Neuron (in vitro differentiated cells): Measurements from ENCODE around the gene NFYA.

Source experiments
- H2AFZ ChIP-seq: one replicate; pipeline ENCODE4 v1.6.1; 2013; ENCODE audit warnings: low read depth, mild to moderate bottlenecking, inconsistent platforms, low read length, moderate library complexity
- H3K27me3 ChIP-seq: one replicate; pipeline ENCODE4 v1.6.1; 2013; ENCODE audit warnings: low read length; ENCODE audit not compliant: insufficient read depth
- H3K36me3 ChIP-seq: one replicate; pipeline ENCODE4 v1.6.1; 2013; ENCODE audit warnings: low read length; ENCODE audit not compliant: insufficient read depth
- H3K4me1 ChIP-seq: one replicate; pipeline ENCODE4 v1.6.1; 2013; ENCODE audit warnings: low read length; ENCODE audit not compliant: insufficient read depth
- H3K4me3 ChIP-seq: 2 replicates; pipeline ENCODE4 v1.5.1; 2013; ENCODE audit warnings: mild to moderate bottlenecking, low read length, moderate library complexity
- H3K9me3 ChIP-seq: one replicate; pipeline ENCODE4 v1.6.1; 2013; ENCODE audit warnings: low read length

Gene NFYA

GRCh38 chr6:41072836-41073202 is at the start of gene NFYA:
NFYA (plus strand) TSS chr6:41072974; CDS start chr6:41079090, 6,116 bp downstream.
- H3K9me3 ChIP-seq = no peaks in the 10 kb centered on the region
- peak within 1 kb of the TSS; percentile 93 for H3K4me3 ChIP-seq
- H3K4me1 ChIP-seq = peaks cover 29% of the 10 kb centered on the region
- peaks cover 16% of the 10 kb centered on the region for H3K36me3 ChIP-seq
- H3K27me3 ChIP-seq = no peaks in the 10 kb centered on the region
- H2AFZ ChIP-seq = peak within 1 kb of the TSS; percentile 66

- no peak overlapping the region for H3K4me3 ChIP-seq
- H3K27me3 ChIP-seq = no peaks in the 10 kb centered on the region
- H3K4me1 ChIP-seq = peaks cover 6% of the 10 kb centered on the region
- no peaks in the 10 kb centered on the region for H3K9me3 ChIP-seq
- no peak overlapping the region for H2AFZ ChIP-seq
- no peaks in the 10 kb centered on the region for H3K36me3 ChIP-seq
Measured at GRCh38 chr6:41023114-41023513, 49.7 kb upstream of the NFYA start.

DNA sequence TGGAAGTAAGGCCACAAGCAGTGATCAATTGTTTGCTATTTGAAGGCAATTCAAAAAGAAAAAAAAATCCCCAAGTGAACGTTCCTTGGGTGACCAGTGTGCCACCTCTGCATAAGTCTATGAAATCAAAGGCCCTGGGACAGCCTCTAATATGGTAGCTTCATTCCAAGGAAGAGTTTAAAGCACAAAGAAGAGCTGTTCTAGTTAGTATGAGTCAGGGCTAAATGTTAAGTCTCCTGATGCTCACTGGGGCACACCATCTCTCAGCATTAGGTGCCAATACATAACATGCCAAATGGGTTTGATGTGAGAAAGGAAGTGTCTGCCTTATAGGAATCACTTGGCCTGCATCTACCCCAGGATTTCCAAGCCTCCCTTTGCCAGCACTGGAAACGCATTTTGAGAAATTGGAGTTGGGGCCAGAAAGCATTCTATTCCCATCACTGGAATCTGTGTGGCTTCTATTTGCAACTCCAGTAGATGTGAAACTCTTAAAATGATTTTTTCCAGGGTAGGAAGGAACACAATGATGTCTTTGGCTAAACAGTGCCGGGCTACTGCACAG is 46.7 kb upstream of the NFYA start:
- Histone ChIP-seq H2AFZ (no peak overlapping the region), H3K4me1 (peaks cover 6% of the 10 kb centered on the region), H3K36me3 (no peaks in the 10 kb centered on the region), H3K9me3 (no peaks in the 10 kb centered on the region), H3K27me3 (no peaks in the 10 kb centered on the region), H3K4me3 (no peak overlapping the region)

DNA sequence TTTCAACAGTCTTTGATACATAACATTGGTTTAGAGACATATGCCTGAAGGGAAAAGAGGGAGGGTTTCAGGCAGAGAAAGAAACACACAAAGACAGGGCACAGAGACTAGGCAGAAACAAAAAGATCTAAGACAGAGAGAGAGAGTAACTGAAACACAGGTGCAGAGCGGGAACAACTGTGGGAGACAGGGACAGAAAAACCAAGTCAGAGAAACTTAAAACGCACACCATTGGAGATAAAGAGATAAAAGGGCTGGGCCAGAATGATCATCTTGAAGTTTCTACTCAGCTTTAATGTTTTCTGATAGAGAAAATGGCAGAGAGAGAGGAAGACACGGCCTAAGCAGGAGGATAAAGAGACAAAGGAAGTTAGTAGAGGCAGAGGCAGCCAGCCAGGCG is 45.5 kb upstream of the NFYA start:
- Histone ChIP-seq H3K9me3 (no peaks in the 10 kb centered on the region), H3K4me3 (peak overlapping the region; percentile 50), H3K4me1 (peaks cover 6% of the 10 kb centered on the region), H2AFZ (peak overlapping the region; percentile 89), H3K27me3 (no peaks in the 10 kb centered on the region), H3K36me3 (no peaks in the 10 kb centered on the region)

- Histone ChIP-seq H3K27me3 (no peaks in the 10 kb centered on the region), H3K9me3 (no peaks in the 10 kb centered on the region), H3K4me1 (peaks cover 6% of the 10 kb centered on the region), H3K4me3 (peak overlapping the region; percentile 50), H2AFZ (peak overlapping the region; percentile 89), H3K36me3 (no peaks in the 10 kb centered on the region)
Measured at GRCh38 chr6:41027799-41028560, 44.8 kb upstream of the NFYA start.

- Histone ChIP-seq H3K27me3 (no peaks in the 10 kb centered on the region), H3K4me3 (peak overlapping the region; percentile 50), H2AFZ (peak overlapping the region; percentile 89), H3K4me1 (peaks cover 6% of the 10 kb centered on the region), H3K36me3 (no peaks in the 10 kb centered on the region), H3K9me3 (no peaks in the 10 kb centered on the region)
Measured at GRCh38 chr6:41028561-41029412, 44.0 kb upstream of the NFYA start.

DNA sequence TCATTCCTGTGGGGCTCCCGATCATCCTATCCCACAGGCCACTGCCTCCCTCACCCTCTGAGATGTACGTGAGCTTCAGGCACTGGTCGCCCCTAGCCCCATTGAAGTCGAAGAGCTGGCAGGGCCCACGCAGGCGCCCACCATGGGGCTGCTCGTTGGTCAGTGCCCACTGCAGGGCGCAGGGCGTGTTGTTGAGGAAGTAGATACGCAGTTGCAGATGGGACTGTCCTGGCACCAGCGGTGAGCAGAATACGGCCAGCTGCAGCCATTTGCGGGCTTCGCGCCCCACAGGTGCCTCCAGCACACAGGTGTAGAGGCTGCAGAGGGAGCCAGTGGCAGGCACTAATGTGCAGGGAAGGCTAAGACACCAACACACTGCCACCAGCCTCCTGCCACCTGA is 39.9 kb upstream of the NFYA start:
- H3K4me1 ChIP-seq = no peaks in the 10 kb centered on the region
- H3K27me3 ChIP-seq = no peaks in the 10 kb centered on the region
- H2AFZ ChIP-seq = no peak overlapping the region
- H3K4me3 ChIP-seq = no peak overlapping the region
- H3K36me3 ChIP-seq = no peaks in the 10 kb centered on the region
- no peaks in the 10 kb centered on the region for H3K9me3 ChIP-seq

- no peaks in the 10 kb centered on the region for H3K27me3 ChIP-seq
Measured at GRCh38 chr6:41033776-41034175, 39.0 kb upstream of the NFYA start.

GRCh38 chr6:41036186-41036585 is 36.6 kb upstream of the NFYA start:
- H3K36me3 ChIP-seq = no peaks in the 10 kb centered on the region
- no peaks in the 10 kb centered on the region for H3K27me3 ChIP-seq
- H3K4me3 ChIP-seq = no peak overlapping the region
- H3K9me3 ChIP-seq = no peaks in the 10 kb centered on the region
- no peaks in the 10 kb centered on the region for H3K4me1 ChIP-seq
- no peak overlapping the region for H2AFZ ChIP-seq

More at GRCh38 chr6:41033776-41034175, 39.0 kb upstream of the NFYA start:
- H3K9me3 ChIP-seq = no peaks in the 10 kb centered on the region
- H3K4me3 ChIP-seq = no peak overlapping the region
- H3K4me1 ChIP-seq = no peaks in the 10 kb centered on the region
- H3K36me3 ChIP-seq = no peaks in the 10 kb centered on the region
- H2AFZ ChIP-seq = no peak overlapping the region

- Histone ChIP-seq H3K36me3 (no peaks in the 10 kb centered on the region), H3K9me3 (no peaks in the 10 kb centered on the region), H3K4me3 (no peak overlapping the region), H3K4me1 (no peaks in the 10 kb centered on the region), H3K27me3 (no peaks in the 10 kb centered on the region), H2AFZ (no peak overlapping the region)
Measured at GRCh38 chr6:41036601-41037000, 36.2 kb upstream of the NFYA start.

DNA sequence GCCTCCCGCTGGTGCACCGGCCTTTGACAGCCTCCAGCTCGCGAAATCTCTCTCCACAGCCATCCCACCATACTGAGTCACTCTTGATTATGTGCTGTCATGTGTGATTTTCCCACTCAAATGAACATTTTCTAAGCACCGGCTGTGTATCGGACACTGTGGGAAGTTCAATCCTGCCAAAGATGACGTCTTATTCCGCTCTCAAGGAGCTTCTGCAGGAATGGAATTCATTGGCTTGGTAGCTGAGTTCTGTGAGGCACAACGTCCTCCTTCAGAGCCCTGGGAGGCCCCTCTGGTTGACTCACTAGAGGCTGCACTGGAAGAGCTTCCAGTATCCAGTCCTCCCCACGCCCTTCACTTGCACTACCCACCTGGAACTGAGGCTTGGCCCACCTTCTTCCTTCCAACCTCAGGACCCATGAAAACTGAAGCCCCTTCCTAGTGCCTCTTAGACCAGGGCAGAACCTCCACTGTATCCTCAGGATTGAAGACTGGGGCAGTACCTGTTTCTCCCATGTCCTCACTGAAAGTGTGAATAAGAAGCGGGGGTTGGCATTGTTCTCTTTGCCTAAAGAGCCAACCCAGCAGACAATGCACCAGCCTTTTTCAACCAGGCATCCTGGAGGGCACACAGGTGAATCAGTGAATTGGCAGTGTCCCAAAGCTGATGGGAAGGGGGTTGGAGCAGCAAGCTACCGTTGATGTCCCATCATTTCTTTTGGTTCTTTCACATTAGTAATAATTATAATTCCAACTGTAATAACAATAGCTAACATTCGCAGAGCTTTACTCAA is 35.5 kb upstream of the NFYA start:
- Histone ChIP-seq H3K9me3 (no peaks in the 10 kb centered on the region), H3K27me3 (no peaks in the 10 kb centered on the region), H3K36me3 (no peaks in the 10 kb centered on the region), H3K4me3 (no peak overlapping the region), H3K4me1 (no peaks in the 10 kb centered on the region), H2AFZ (no peak overlapping the region)

DNA sequence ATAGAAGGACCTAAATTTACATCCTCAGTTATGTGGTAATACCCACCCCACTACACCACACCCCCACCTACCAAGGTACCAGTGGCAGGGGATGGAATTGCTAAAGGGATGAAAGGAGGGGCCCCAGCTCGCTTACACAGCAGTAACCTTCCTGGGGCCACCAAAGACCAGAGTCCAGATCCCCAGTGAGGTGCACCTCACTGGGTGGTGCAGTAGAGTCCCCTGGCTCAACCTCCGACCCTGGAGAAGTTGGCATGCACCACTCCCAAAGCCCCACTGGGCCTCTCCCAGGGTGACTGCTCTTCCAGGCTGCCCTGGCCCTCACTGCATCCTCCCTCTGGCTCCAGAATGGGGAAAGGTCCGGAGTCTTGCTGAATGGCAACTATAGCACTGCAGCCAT is 34.6 kb upstream of the NFYA start:
- H3K4me1 ChIP-seq = no peaks in the 10 kb centered on the region
- no peak overlapping the region for H3K4me3 ChIP-seq
- H3K9me3 ChIP-seq = no peaks in the 10 kb centered on the region
- no peaks in the 10 kb centered on the region for H3K36me3 ChIP-seq
- no peaks in the 10 kb centered on the region for H3K27me3 ChIP-seq
- no peak overlapping the region for H2AFZ ChIP-seq
